GM23338 (cell line): ENCODE data around the gene MTHFD1.

Source experiments
- CREB1 ChIP-seq: fragments of 250-450 bp; sonication (Bioruptor Pico); IDR thresholded peaks from 2 replicates; pipeline ENCODE4 v1.5.0; 2020; ENCODE audit warnings: low read depth, mild to moderate bottlenecking, moderate library complexity
- CTCF ChIP-seq, 2 experiments: fragments of 200-600 bp in 1 of 2; sonication (generic) in 1 of 2; conservative IDR thresholded peaks; 2 replicates each; pipeline versions ENCODE4 v1.5.1 to v1.6.1; 2016 to 2017; ENCODE audit warnings: antibody characterized with exemption in 2 of 2, low read depth in 2 of 2, mild to moderate bottlenecking in 2 of 2, moderate library complexity in 1 of 2
- EZH2 ChIP-seq: fragments of 200-600 bp; sonication (generic); IDR thresholded peaks from one replicate; pipeline ENCODE4 v1.8.0; 2017; ENCODE audit warnings: antibody characterized with exemption, mild to moderate bottlenecking, low read depth; ENCODE audit not compliant: unreplicated experiment
- EZH2phosphoT487 ChIP-seq: fragments of 200-600 bp; sonication (generic); IDR thresholded peaks from one replicate; pipeline ENCODE4 v1.8.1; 2018; ENCODE audit warnings: antibody characterized with exemption; ENCODE audit not compliant: unreplicated experiment
- JUNB ChIP-seq: IDR thresholded peaks from one replicate; pipeline ENCODE4 v1.6.1; 2016; ENCODE audit warnings: antibody characterized with exemption; ENCODE audit not compliant: unreplicated experiment
- NANOG ChIP-seq: IDR thresholded peaks from 2 replicates; pipeline ENCODE4 v1.6.1; 2016; ENCODE audit warnings: antibody characterized with exemption, borderline replicate concordance
- POLR2AphosphoS5 ChIP-seq: IDR thresholded peaks from 2 replicates; pipeline ENCODE4 v1.6.1; 2016; ENCODE audit warnings: antibody characterized with exemption, low read depth
- STAT1 ChIP-seq: IDR thresholded peaks from one replicate; pipeline ENCODE4 v1.6.1; 2016; ENCODE audit warnings: antibody characterized with exemption; ENCODE audit not compliant: unreplicated experiment
- ZNF114 ChIP-seq: fragments of 250-450 bp; sonication (Bioruptor Pico); IDR thresholded peaks from 2 replicates; pipeline ENCODE4 v1.5.0; 2020; ENCODE audit warnings: mild to moderate bottlenecking, moderate library complexity
- ZNF331 ChIP-seq: fragments of 250-450 bp; sonication (Bioruptor Pico); IDR thresholded peaks from 2 replicates; pipeline ENCODE4 v1.5.0; 2020; ENCODE audit warnings: low read depth, mild to moderate bottlenecking, moderate library complexity
- TF ChIP-seq, protein P1 (sequence below): IDR thresholded peaks from one replicate; pipeline ENCODE4 v1.6.1; 2018; ENCODE audit warnings: antibody characterized with exemption; ENCODE audit not compliant: unreplicated experiment
- TF ChIP-seq, protein P2 (sequence below): IDR thresholded peaks from 2 replicates; pipeline ENCODE4 v1.6.1; 2016; ENCODE audit warnings: antibody characterized with exemption

DNA sequence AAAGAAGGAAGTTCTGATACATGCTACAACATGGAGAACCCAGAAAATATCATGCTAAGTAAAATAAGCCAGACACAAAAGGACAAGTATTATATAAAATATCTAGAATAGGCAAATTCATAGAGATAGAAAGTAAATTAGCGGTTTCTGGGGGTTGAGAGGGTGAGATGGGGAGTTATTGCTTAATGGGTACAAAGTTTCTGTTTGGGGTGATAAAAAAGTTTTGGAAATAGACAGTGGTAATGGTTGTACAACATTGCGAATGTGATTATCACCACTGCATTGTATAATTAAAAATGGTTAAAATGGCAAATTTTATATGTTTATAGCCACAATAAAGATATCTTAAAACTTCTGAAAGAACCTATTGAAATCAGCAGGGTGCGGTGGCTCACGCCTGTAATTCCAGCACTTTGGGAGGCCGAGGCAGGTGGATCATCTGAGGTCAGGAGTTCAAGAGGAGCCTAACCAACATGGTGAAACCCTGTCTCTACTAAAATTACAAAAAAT is 100.5 kb downstream of the MTHFD1 start:
- TF ChIP-seq CTCF (conservative IDR thresholded peaks at IDR 0.05; ENCODE audit: low read depth in 2 of 2) = no peak
- no peak for TF ChIP-seq POLR2AphosphoS5
- TF ChIP-seq, protein P1, sequence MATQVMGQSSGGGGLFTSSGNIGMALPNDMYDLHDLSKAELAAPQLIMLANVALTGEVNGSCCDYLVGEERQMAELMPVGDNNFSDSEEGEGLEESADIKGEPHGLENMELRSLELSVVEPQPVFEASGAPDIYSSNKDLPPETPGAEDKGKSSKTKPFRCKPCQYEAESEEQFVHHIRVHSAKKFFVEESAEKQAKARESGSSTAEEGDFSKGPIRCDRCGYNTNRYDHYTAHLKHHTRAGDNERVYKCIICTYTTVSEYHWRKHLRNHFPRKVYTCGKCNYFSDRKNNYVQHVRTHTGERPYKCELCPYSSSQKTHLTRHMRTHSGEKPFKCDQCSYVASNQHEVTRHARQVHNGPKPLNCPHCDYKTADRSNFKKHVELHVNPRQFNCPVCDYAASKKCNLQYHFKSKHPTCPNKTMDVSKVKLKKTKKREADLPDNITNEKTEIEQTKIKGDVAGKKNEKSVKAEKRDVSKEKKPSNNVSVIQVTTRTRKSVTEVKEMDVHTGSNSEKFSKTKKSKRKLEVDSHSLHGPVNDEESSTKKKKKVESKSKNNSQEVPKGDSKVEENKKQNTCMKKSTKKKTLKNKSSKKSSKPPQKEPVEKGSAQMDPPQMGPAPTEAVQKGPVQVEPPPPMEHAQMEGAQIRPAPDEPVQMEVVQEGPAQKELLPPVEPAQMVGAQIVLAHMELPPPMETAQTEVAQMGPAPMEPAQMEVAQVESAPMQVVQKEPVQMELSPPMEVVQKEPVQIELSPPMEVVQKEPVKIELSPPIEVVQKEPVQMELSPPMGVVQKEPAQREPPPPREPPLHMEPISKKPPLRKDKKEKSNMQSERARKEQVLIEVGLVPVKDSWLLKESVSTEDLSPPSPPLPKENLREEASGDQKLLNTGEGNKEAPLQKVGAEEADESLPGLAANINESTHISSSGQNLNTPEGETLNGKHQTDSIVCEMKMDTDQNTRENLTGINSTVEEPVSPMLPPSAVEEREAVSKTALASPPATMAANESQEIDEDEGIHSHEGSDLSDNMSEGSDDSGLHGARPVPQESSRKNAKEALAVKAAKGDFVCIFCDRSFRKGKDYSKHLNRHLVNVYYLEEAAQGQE = no peak
- TF ChIP-seq EZH2phosphoT487 = no peak
- TF ChIP-seq EZH2 = no peak
- no peak for TF ChIP-seq CREB1 (CRISPR knock-in tag)
- no peak for TF ChIP-seq JUNB
- no peak for TF ChIP-seq NANOG
- TF ChIP-seq STAT1 = no peak
- no peak for TF ChIP-seq ZNF331 (CRISPR knock-in tag)
- no peak for TF ChIP-seq ZNF114 (CRISPR knock-in tag)
- TF ChIP-seq, protein P2, sequence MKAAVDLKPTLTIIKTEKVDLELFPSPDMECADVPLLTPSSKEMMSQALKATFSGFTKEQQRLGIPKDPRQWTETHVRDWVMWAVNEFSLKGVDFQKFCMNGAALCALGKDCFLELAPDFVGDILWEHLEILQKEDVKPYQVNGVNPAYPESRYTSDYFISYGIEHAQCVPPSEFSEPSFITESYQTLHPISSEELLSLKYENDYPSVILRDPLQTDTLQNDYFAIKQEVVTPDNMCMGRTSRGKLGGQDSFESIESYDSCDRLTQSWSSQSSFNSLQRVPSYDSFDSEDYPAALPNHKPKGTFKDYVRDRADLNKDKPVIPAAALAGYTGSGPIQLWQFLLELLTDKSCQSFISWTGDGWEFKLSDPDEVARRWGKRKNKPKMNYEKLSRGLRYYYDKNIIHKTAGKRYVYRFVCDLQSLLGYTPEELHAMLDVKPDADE = no peak
